K562 (cell line): Measurements from ENCODE around the gene HNRNPDL. TPM values are rescaled to one million over a fixed set of nuclear protein-coding genes. Genes with fewer than 3 reads are reported as not detected.
A peak's percentile ranks its signal among the peaks of the same experiment; 100 is the strongest.

Experiments used
- ARID3A ChIP-seq: IDR thresholded peaks from 2 replicates; pipeline ENCODE4 v1.6.1; 2012; ENCODE audit warnings: low read depth, low read length, improper control_type of control experiment, borderline replicate concordance
- CBFA2T3 ChIP-seq: fragments of 450-650 bp; IDR thresholded peaks from 2 replicates; pipeline ENCODE4 v1.6.1; 2017
- ERF ChIP-seq: fragments of 450-650 bp; formaldehyde crosslinking; IDR thresholded peaks from 2 replicates; pipeline ENCODE4 v1.4.0; 2020; ENCODE audit warnings: mild to moderate bottlenecking, mixed read lengths
- FOXA1 ChIP-seq: fragments of 450-650 bp; IDR thresholded peaks from 2 replicates; pipeline ENCODE4 v1.6.1; 2016; ENCODE audit warnings: mild to moderate bottlenecking, borderline replicate concordance
- HMGN3 ChIP-seq: IDR thresholded peaks from 2 replicates; pipeline ENCODE4 v1.6.1; 2011; ENCODE audit warnings: borderline replicate concordance, low read depth, mild to moderate bottlenecking, mixed read lengths, low read length; ENCODE audit not compliant: insufficient read length; ENCODE audit errors: extremely low read depth
- NR4A1 ChIP-seq, 2 experiments: fragments of 250-450 bp in 1 of 2; fragments of 450-650 bp in 1 of 2; sonication (Bioruptor Pico) in 1 of 2; IDR thresholded peaks; 2 replicates each; pipeline versions ENCODE4 v1.4.0 to v1.6.1; 2016 to 2020; ENCODE audit warnings: mild to moderate bottlenecking in 2 of 2, missing compliant biosample characterization in 1 of 2, missing genetic modification characterization in 1 of 2, moderate library complexity in 1 of 2
- NRF1 ChIP-seq, 2 experiments: fragments of 450-650 bp; IDR thresholded peaks in 1 of 2; conservative IDR thresholded peaks in 1 of 2; 2 replicates each; pipeline ENCODE4 v1.6.1; 2014; ENCODE audit warnings: mild to moderate bottlenecking in 2 of 2
- PHF20 ChIP-seq: fragments of 450-650 bp; IDR thresholded peaks from 2 replicates; pipeline ENCODE4 v1.6.1; 2018; ENCODE audit not compliant: partially characterized antibody
- PML ChIP-seq: IDR thresholded peaks from 2 replicates; pipeline ENCODE4 v1.6.1; 2012; ENCODE audit warnings: low read length, inconsistent platforms
- POLR2G ChIP-seq: fragments of 200-400 bp; formaldehyde crosslinking; IDR thresholded peaks from 2 replicates; pipeline ENCODE4 v1.6.1; 2017; ENCODE audit warnings: low read depth, mild to moderate bottlenecking, antibody characterized with exemption, low read length, moderate library complexity
- POLR3G ChIP-seq: IDR thresholded peaks from 2 replicates; pipeline ENCODE4 v1.6.1; 2011; ENCODE audit not compliant: insufficient read length, insufficient replicate concordance; ENCODE audit errors: extremely low read depth
- TCF3 ChIP-seq: sonication (generic); formaldehyde crosslinking; IDR thresholded peaks from 2 replicates; pipeline ENCODE4 v1.4.0; 2020; ENCODE audit warnings: mild to moderate bottlenecking, missing genetic modification reagents
- ZNF609 ChIP-seq: sonication (generic); formaldehyde crosslinking; IDR thresholded peaks from 2 replicates; pipeline ENCODE4 v1.8.1; 2023; ENCODE audit warnings: missing genetic modification reagents, mild to moderate bottlenecking, borderline replicate concordance
- polyA plus RNA-seq, 8 experiments: library from polyadenylated mRNA; depleted of rRNA in 4 of 8; stranded (reverse) in 5 of 8; unstranded in 3 of 8; fragments of >200 nt; fragmentation: Nextera tagmentation in 2 of 8; fragmentation: Illumina TruSeq in 1 of 8; extraction: Ambion mirVana in 2 of 8; extraction: Trizol in 1 of 8; gene quantifications; 2 replicates each; pipeline versions ENCODE4 v1.2.1 to v1.2.3, GENCODE V29; 2011 to 2014; ENCODE audit warnings: inconsistent platforms in 1 of 8, missing spikeins in 1 of 8
- total RNA-seq, 7 experiments: library from RNA; depleted of rRNA in 6 of 7; stranded (reverse); fragments of >200 nt in 6 of 7; fragmentation: Illumina TruSeq in 2 of 7; extraction: Trizol in 2 of 7; gene quantifications; 2 replicates each; pipeline versions ENCODE4 v1.2.1 to v1.2.3, GENCODE V29; 2011 to 2021; ENCODE audit warnings: low replicate concordance in 1 of 7
- TF ChIP-seq, protein P1 (sequence below): fragments of 200-800 bp; sonication (Bioruptor generic); IDR thresholded peaks from 2 replicates; pipeline ENCODE4 v1.6.1; 2016; ENCODE audit warnings: missing genetic modification characterization, missing compliant biosample characterization

Gene HNRNPDL
- total and polyA plus RNA-seq, 9 of the 15 experiments (the other 6 are each of a cell fraction or from before 2014, with no cell fraction given): 243 to 652 (median 351) TPM

GRCh38 chr4:82373816-82374625 lies 56.2 kb downstream of the HNRNPDL start, which contains the start of gene HNRNPD (continued):
- TF ChIP-seq ZNF609 (peak; percentile 66; the same call in 1 of the 2 replicates), HMGN3 (peak; percentile 94), ARID3A (no peak), POLR3G (no peak), TCF3 (peak; percentile 48), PHF20 (peak; percentile 65), PML (peak; percentile 83), NR4A1 (CRISPR knock-in tag; IDR thresholded peaks at IDR 0.05) (no peak), NR4A1 (tag; IDR thresholded peaks at IDR 0.05) (0 out of 2 replicates have a peak, but pooled peaks have one; percentile 19), ERF (CRISPR knock-in tag) (0 out of 2 replicates have a peak, but pooled peaks have one; percentile 3), FOXA1 (no peak), CBFA2T3 (peak; percentile 57), POLR2G (peak; percentile 94), NRF1 (conservative IDR thresholded peaks at IDR 0.05 in 1 of 2, IDR thresholded peaks at IDR 0.05 in 1 of 2) (peak; percentile 83 to 85)
- TF ChIP-seq, protein P1, sequence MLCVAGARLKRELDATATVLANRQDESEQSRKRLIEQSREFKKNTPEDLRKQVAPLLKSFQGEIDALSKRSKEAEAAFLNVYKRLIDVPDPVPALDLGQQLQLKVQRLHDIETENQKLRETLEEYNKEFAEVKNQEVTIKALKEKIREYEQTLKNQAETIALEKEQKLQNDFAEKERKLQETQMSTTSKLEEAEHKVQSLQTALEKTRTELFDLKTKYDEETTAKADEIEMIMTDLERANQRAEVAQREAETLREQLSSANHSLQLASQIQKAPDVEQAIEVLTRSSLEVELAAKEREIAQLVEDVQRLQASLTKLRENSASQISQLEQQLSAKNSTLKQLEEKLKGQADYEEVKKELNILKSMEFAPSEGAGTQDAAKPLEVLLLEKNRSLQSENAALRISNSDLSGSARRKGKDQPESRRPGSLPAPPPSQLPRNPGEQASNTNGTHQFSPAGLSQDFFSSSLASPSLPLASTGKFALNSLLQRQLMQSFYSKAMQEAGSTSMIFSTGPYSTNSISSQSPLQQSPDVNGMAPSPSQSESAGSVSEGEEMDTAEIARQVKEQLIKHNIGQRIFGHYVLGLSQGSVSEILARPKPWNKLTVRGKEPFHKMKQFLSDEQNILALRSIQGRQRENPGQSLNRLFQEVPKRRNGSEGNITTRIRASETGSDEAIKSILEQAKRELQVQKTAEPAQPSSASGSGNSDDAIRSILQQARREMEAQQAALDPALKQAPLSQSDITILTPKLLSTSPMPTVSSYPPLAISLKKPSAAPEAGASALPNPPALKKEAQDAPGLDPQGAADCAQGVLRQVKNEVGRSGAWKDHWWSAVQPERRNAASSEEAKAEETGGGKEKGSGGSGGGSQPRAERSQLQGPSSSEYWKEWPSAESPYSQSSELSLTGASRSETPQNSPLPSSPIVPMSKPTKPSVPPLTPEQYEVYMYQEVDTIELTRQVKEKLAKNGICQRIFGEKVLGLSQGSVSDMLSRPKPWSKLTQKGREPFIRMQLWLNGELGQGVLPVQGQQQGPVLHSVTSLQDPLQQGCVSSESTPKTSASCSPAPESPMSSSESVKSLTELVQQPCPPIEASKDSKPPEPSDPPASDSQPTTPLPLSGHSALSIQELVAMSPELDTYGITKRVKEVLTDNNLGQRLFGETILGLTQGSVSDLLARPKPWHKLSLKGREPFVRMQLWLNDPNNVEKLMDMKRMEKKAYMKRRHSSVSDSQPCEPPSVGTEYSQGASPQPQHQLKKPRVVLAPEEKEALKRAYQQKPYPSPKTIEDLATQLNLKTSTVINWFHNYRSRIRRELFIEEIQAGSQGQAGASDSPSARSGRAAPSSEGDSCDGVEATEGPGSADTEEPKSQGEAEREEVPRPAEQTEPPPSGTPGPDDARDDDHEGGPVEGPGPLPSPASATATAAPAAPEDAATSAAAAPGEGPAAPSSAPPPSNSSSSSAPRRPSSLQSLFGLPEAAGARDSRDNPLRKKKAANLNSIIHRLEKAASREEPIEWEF (CRISPR knock-in tag): no peak
